Stimulated activated CD4-positive, alpha-beta T cell treated with anti-CD3 and anti-CD28 coated beads, Interleukin-1b, Interleukin-23, amount 100 ng/mL, for 24 hours (primary cell): Measurements from ENCODE around the gene SERPINB5.

Experiments
- DNase-seq, 4 experiments: peaks; one replicate each; pipeline ENCODE4 v3.0.0-alpha.2; 2020; ENCODE audit warnings: low read depth in 4 of 4, low spot score in 1 of 4

Gene SERPINB5

DNA sequence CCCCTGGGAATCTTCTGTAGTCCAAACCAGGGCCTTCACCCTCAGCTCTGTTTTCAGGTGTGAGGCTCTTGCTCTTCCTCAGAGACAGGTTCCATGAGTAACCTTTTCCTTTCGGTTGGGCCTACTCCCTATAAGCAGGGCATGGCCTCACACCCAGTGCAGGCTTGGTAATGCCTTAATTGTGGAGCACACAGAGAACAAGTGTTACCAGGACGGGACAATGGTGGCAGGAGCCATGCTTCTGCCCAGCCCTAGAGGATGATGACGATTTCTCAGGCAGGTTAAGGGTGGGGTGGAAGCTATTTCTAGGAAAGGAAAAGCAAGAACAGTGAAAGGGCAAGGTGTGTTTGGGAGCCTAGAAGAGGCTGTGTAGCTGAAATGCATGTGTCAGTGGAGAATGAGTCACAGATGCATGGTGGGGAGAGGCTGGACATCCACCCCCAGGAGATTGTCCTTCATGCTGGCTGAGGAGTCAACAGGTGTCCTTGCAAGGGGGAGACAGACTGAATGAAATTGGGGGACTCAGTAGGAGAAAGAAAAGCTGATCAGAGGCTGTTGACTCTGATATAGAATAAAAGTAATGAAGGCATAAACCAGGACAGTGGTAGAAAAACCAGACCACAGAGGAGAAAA lies 43.4 kb downstream of the SERPINB5 start:
- DNase-seq = no peak

DNA sequence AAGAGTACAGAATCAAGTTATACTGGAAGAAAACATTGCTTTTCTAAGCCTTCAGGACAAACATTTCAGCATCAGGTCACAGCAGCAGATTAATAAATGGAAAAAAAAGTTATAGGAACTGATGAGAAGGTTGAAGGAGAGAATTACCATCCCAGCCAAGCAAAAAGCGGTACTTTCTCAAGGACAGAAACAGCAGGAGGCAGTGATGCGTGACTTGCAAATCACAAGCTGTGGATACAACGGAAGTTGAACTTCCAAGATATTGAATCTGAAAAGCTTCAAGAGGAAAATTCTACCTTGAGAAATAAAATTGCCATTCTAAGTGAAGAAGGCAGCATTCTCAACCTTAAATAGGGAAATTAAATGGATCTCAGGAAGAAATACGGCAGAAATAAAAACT lies 46.9 kb downstream of the SERPINB5 start:
- DNase-seq = no peak

DNA sequence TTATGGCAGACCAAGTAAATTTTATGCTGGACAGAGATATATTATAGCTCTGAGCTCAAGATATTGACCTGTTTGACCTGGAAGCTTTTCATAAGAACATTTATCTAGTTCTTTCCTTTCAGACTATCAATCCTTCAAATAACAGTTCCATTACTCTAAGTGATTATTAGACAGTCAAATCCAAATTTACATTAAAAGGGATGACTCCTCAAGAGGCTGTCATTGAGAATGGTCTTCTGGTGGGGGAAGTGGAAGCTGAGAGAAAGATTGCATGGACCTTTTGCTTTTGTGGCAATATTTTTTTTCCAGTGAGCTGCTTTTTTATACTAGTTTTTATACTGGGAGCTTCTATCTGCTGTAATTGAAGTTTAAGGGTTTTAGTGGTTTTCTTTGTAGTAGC lies 50.5 kb downstream of the SERPINB5 start:
- DNase-seq = no peak

DNA sequence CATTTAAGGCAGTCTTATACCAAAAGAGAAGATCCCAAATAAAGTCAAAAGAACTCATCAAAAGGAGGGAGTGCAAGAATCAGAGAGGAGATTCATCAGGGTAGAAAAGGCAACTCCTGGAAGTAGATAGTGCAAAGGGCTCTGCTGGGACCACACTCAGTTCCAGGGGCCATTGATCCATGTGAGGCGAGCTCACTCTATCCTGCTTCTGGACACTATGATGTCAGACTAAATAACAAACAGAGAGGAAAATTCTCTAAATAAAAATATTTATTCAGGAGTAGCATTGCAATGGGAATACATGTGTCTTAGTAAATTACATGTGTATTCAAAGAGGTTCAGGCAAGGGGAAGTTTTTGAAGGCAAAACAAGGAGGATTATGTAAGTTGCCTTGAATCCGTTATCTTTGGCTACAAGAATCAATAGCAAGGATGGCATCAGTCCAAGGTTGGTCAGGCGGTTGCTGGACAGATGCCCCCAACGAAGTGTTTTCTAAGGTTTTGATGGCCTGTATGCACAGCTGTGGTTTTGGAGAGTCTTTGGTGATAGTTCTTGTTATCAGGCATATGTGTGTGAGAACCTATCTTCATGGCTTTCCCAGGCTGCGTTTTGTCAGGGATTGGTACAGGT lies 52.2 kb downstream of the SERPINB5 start:
- no peak for DNase-seq

DNA sequence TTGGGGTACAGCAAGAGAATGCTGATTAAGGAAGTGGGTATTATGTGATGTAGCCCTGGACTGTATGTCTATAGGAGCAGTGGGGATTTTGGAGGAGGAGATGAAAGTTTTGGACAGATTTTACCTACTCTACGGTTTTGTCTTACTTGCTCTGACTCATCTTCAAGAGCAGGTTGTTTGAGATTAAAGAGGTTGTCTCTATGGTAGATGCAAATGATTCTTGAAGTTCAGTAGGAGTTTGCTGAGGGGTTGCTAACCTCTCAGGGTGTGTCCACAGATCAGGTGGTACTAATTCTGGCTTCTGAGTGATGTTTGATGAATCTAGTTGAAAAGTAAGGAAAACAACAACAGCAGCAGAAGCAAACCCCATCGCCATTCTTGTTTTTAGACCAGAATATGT lies 55.7 kb downstream of the SERPINB5 start:
- no peak for DNase-seq

DNA sequence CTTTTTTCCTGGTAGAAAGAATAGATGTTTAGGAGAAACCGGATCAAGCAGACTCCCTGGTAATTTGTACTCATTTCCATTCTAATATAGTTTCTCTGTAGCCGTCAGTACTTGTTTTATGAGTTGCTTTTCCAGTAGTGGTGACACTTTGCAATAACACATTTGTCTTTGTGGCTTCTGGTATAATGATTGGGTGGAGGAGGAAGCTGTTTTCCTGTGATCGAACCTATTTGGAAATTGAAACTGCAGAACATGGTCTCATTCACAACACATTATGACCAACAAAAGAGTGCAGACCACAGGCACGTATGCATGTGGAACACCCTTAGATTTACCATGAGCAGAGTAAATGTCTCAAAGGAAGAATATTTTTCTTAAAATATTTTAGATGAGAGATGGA lies 57.9 kb downstream of the SERPINB5 start:
- no peak for DNase-seq

DNA sequence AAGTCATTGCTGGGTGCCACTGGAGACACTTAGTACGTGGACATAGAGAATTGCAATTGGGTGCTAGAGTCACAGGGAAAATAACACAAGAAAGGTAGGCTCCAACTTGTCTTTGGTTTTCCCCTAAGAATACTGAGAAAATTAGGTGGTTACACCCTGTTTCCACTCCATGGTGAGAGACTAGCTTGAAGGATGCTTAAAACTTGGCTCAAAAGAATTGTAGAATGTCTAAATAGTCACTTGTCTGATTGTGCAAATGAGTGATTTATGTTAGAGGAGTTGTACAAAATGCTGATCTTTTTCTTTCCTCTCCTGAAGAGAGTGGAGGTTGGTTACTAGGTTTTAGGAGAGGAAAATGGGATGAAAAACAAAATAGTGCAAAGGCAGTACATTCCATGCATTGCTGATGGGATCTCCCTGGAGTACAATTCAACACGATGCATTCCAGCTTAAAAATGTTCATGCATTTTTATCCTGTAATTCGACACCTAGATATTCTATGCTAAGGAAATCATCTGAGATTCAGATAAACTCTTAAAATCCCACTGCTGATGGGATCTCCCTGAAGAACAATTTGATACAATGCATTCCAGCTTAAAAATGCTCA lies 63.2 kb downstream of the SERPINB5 start:
- DNase-seq = no peak

DNA sequence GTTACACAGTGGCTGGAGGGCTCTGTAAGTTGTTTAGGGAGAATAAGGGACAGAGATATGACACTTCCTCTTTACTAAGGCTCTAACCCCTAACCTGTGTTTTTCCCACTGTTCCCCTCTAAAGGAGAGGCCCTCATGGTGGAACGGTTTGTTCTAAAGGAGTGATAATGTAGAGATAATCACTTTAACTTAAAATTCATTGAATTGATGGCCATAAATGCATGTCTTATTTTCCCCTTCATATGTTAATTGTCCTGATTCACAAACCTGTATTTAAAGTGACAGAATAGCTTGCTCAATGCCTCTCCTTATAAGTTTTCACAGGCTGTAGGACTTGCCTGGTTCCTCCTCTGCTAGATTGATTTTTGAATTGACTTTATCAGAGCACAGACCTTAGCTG lies 65.3 kb downstream of the SERPINB5 start, which contains the start of gene SERPINB12:
TSS of gene SERPINB12 (plus strand) at position 301 of the 400 bp plus-strand sequence. CDS start 13,791 bp downstream, outside the sequence.
- no peak for DNase-seq

DNA sequence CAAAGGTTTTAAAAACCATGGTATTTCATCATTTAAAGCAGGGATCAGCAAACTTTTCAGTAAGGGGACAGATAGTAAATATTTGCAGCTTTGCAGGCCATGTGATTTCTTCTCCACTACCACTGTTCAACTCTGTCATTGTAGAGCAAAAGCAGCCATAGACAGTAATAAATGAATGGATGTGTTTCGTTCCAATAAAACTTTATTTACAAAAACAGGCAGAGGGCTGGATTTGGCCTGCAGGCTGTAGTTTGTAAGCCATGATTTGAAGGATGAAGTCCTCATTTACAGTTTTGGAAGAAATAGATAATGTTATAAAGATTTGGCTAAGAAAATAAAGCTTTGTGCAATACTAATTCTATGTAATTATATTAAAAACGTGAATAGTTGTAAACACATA lies 67.3 kb downstream of the SERPINB5 start:
- no peak for DNase-seq

DNA sequence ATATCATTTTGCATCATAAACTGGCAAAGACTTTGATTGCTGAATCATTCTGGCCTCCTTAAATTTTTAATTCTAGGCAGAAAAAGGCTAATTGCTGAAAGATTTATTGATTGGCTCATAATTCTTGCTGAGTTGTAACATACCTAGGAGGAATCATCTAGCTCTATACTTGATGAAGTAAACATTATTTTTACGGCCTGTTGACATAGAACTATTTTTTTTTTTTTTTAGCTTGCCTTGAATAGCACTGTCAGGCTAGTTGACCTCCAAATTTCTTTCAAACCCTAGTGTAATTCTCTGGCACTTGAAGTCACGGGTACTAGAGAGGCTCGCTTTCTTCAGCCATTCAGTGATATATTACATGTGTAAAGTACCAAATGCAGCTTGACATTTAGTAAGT lies 68.2 kb downstream of the SERPINB5 start:
- no peak for DNase-seq

DNA sequence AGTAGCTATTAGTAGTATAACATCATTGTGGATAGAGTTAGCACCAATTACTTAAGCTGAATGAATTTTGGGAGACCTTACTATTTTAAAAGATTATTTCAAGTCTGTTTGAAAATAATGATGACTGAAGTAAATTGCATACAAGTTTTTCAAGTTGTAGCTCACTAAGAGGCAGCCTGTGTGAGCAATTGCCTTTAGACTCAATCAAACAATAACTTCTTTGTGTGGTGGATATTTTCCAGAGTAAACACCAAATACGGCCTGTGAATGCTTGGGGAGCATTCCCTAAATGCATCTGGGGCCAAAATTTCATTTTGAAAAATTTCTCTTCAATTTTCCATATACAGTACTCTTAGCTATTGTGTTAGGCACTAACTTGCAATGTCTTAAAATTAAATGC lies 73.3 kb downstream of the SERPINB5 start:
- no peak for DNase-seq

DNA sequence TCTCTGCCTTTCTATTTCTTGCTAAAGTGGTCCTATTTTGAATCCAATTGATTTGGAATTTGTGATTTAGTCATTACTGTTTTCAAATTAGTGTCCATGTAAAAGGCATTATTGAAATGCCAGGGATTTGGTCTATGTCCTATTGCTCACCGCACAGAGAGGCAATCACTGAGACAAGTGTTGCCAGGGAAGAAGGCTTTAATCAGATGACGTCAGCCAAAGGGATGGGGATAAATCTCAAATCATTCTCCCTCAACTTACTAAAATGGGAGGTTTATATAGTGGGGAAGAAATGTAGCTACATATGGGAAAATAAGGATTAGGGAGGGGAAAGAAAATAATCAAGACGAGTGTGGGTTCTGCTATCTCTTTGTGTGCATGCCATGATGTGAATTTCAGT lies 75.0 kb downstream of the SERPINB5 start:
- no peak for DNase-seq

DNA sequence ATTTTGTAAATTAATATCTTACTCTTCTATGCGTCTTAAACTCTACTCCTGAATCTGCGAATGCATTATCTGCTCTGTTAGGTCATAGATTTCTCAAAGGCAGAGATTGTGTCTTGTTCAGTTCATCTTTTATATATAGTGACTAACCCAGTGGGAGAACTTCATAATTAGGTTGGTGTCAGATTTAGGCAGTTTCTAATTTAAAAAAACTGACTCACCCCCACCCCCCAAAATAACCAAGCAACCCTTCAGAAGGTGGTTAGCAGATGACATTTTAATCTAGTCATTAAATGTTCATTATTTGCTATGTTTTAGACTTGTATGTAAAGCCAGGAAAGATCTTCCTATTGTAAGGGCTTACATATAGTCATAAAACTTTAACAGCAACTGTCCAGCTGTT lies 75.8 kb downstream of the SERPINB5 start:
- no peak for DNase-seq

DNA sequence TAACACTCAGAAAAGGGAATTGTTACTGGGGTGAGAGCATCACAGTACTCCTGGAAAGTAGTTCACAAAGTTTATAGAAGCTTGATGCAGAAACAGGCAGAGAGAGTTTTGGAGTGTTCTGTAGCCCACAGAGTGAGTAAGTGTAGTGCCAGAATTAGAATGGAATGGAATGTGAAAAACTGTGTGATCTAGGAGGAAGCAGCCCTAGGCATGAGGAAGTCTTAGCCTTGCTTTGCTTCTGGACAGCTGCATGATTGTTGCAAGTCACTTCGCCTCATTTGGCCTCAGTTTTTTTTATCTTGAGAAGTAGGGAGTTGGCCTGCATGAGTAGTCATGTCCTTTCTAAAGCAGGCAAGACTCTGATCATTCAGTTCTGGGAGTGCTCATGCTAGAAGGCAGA lies 76.3 kb downstream of the SERPINB5 start:
- DNase-seq = no peak
